HG02943 (cell line): ENCODE data around the gene SCAI.
A peak's percentile ranks its signal among the peaks of the same experiment; 100 is the strongest.
"Not testable (repeated sequence)": the region's sequence is repeated elsewhere in the genome, so short reads cannot be mapped to it uniquely, and the experiment has no call there.

Source experiments
- ATAC-seq: cut with Tn5 transposase; IDR thresholded peaks from one replicate; pipeline ENCODE4 v1.9.1; 2021; ENCODE audit warnings: mild to moderate bottlenecking, low read depth, moderate library complexity; ENCODE audit not compliant: unreplicated experiment

Gene SCAI

GRCh38 chr9:124950050-124950718 lies 193.1 kb downstream of the SCAI start:
- ATAC-seq: no peak

GRCh38 chr9:124949387-124949786 lies 193.9 kb downstream of the SCAI start:
- no peak for ATAC-seq

- no peak for ATAC-seq
Measured at GRCh38 chr9:124947727-124948391, 195.5 kb downstream of the SCAI start.

GRCh38 chr9:124946167-124946566 lies 197.2 kb downstream of the SCAI start:
- ATAC-seq: no peak

- ATAC-seq: peak; percentile 31
Measured at GRCh38 chr9:124941679-124942561, 201.4 kb downstream of the SCAI start.

GRCh38 chr9:124940894-124941678 lies 202.2 kb downstream of the SCAI start, which contains the start of gene GOLGA1:
TSS of gene GOLGA1 (minus strand) at chr9:124941083. CDS start at chr9:124938711, 2,372 bp downstream.
- peak; percentile 69 for ATAC-seq

GRCh38 chr9:124940521-124940893 lies 202.8 kb downstream of the SCAI start:
- peak; percentile 38 for ATAC-seq

- no peak for ATAC-seq
Measured at GRCh38 chr9:124939944-124940343, 203.4 kb downstream of the SCAI start.

GRCh38 chr9:124934290-124934689 lies 209.0 kb downstream of the SCAI start:
- ATAC-seq: no peak

- no peak for ATAC-seq
Measured at GRCh38 chr9:124932333-124932732, 211.0 kb downstream of the SCAI start.

- no peak for ATAC-seq
Measured at GRCh38 chr9:124929464-124929863, 213.9 kb downstream of the SCAI start.

GRCh38 chr9:124928116-124928515 lies 215.2 kb downstream of the SCAI start:
- ATAC-seq: no peak

- ATAC-seq: not testable (repeated sequence)
Measured at GRCh38 chr9:124920394-124920793, 222.9 kb downstream of the SCAI start.

- ATAC-seq: no peak
Measured at GRCh38 chr9:124914753-124915405, 228.4 kb downstream of the SCAI start.

- no peak for ATAC-seq
Measured at GRCh38 chr9:124913378-124913777, 229.9 kb downstream of the SCAI start.

GRCh38 chr9:124911766-124912165 lies 231.6 kb downstream of the SCAI start:
- ATAC-seq: no peak

- no peak for ATAC-seq
Measured at GRCh38 chr9:124908098-124908497, 235.2 kb downstream of the SCAI start.

GRCh38 chr9:124906966-124907365 lies 236.4 kb downstream of the SCAI start:
- no peak for ATAC-seq

- no peak for ATAC-seq
Measured at GRCh38 chr9:124899845-124900244, 243.5 kb downstream of the SCAI start.
